H7 (cell line): ENCODE data around the gene PACS1. TPM values are rescaled to one million over a fixed set of nuclear protein-coding genes. Genes with fewer than 3 reads are reported as not detected.

Experiments used
- DNase-seq: peaks from one replicate; pipeline ENCODE4 v3.0.0; 2012
- H3K27me3 ChIP-seq: 2 replicates; pipeline ENCODE4 v1.6.0; 2011; ENCODE audit warnings: mild to moderate bottlenecking, low read length; ENCODE audit not compliant: control insufficient read depth, insufficient read depth
- H3K36me3 ChIP-seq: replicated peaks from 2 replicates; pipeline ENCODE4 v1.5.1; 2011; ENCODE audit warnings: low read length; ENCODE audit not compliant: control insufficient read depth, insufficient read depth
- H3K4me3 ChIP-seq: 2 replicates; pipeline ENCODE4 v1.5.1; 2011; ENCODE audit warnings: low read depth, mild to moderate bottlenecking, control low read depth, low read length, moderate library complexity; ENCODE audit not compliant: insufficient read depth
- total RNA-seq: library from RNA; depleted of rRNA; stranded (reverse); fragments of >200 nt; shearing (Covaris generic); gene quantifications from 2 replicates; pipeline ENCODE4 v1.2.3, GENCODE V29; 2014

The PACS1 gene
- total RNA-seq, 1 experiment from 2014 or later, result 16.2 TPM

DNA sequence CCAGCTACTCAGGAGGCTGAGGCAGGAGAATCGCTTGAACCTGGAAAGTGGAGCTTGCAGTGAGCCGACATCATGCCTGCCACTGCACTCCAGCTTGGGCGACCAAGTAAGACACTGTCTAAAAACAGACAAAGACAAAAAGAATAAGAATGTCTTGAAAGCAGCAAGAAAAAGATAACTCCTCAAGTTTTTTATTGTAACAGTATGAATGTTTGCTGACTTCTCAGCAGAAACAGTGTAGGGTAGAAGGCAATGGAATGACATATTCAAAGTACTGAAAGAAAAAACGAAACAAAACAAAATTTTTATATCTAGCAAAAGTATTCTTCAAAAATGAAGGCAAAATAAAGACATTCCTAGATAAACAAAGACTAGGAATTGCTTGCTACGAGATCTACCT is 76.9 kb downstream of the PACS1 start:
- Histone ChIP-seq H3K4me3 (no peak overlapping the region), H3K27me3 (no peaks in the 10 kb centered on the region), H3K36me3 (no peaks in the 10 kb centered on the region)
- no peak for DNase-seq

DNA sequence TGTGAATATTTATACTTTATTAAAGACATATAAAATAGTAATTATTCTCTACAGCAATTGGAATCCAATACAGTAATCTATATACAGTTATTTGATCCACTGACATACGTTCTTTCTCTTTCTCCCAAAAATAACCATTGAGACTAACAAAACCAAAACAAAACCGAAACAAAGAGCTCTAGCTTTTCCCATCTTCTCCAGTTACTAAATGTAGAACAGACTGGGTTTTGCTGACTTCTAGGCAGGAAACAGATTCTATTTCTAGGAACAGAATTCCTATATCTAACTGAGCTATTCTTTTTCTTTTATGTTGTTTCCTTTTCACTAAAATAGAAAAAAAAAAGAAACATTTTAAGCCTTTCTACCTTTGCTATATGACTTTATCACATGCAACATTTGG is 80.1 kb downstream of the PACS1 start:
- Histone ChIP-seq H3K4me3 (no peak overlapping the region), H3K27me3 (no peaks in the 10 kb centered on the region), H3K36me3 (no peaks in the 10 kb centered on the region)
- DNase-seq, result no peak

DNA sequence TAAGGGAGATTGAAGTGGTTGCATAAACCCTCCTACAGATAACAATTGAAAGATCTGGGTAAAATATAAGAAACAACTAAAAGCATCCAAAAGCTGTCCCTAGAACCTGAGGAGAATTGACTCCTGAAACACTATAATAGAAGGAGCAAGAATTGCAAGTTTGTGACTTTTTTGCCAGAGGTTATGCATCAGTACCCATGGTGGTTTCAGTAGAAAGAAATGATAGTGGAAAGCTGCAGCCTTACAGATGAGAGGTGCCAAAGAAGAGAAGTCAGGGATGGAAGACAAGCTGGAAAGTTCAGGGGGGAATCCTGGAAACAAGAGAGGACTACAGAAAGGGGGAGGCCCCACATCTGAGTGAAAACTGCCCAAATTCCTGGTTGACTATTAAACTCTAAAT is 80.7 kb downstream of the PACS1 start:
- H3K4me3 ChIP-seq, result no peak overlapping the region
- DNase-seq, result no peak

DNA sequence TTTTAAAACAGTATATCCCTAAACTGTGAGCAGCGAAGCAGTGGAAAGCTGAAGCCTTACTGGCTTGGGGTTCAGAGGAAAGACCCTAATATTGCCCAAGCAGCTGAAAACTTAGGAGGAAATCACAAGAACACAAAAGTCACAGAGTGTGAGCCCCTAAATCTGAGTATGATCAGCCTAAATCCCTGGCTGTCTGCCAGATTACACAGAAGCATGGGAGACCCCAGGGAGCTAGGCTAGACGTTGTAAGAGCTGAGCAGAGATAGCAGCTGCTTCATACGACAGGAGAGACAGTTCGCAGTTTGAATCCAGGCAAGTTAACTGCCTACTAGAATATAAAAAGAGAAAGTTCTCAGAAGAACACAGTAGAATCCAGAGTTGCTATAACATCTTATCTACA is 81.2 kb downstream of the PACS1 start:
- Histone ChIP-seq H3K4me3 (no peak overlapping the region), H3K36me3 (no peaks in the 10 kb centered on the region), H3K27me3 (no peaks in the 10 kb centered on the region)
- DNase-seq, result no peak

More for the DNA sequence above, 80.7 kb downstream of the PACS1 start:
- no peaks in the 10 kb centered on the region for H3K27me3 ChIP-seq
- H3K36me3 ChIP-seq, result no peaks in the 10 kb centered on the region

DNA sequence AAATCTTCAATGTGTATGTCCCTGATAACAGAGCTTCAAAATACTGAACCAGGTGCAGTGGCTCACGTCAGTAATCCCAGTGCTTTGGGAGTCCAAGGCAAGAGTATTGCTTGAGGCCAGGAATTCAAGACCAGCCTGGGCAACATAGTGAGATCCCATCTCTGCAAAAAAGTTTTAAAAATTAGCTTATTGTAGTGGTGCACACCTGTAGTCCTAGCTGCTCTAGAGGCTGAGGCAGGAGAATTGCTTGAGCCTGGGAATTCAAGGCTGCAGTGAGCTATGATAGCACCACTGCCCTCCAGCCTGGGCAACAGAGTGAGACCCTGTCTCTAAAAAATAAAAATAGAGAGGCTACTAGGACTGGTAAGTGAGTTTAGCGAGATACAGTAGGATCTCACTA is 84.0 kb downstream of the PACS1 start:
- DNase-seq, result no peak

DNA sequence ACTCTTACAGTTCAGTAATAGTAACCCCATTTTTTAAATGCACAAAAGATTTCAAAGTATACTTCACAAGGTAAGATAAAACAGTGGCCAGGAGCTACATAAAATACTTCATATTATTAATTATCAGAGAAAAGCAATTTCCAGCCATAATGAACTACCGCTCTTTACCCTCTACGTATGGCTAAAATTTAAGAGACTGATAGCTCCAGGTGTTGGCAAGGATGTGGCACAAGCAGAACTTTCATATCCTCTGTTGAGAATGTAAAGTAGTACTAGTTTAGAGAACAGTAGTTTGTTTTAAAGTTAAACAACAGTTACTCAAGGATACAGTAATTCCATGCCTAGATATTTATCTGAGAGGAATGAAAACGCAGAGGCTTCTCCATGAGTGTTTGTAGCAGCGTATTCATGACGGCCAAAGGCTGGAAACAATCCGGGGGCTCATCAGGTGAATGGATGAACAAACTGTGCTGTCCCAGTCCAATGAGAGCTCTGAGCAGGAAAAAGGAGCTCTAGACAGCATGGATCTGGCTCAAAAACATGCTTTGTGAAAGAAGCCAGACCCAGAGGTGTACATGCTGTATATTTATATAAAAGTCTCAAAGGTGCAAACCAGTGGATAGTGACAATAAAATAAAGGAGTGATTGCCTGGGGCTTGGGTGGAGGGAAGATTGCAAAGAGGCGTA is 85.5 kb downstream of the PACS1 start:
- no peak for DNase-seq
- Histone ChIP-seq H3K36me3 (no peaks in the 10 kb centered on the region), H3K27me3 (no peaks in the 10 kb centered on the region), H3K4me3 (no peak overlapping the region)

More for the DNA sequence above, 84.0 kb downstream of the PACS1 start:
- H3K36me3 ChIP-seq, result no peaks in the 10 kb centered on the region
- H3K27me3 ChIP-seq, result no peaks in the 10 kb centered on the region
- H3K4me3 ChIP-seq, result no peak overlapping the region

DNA sequence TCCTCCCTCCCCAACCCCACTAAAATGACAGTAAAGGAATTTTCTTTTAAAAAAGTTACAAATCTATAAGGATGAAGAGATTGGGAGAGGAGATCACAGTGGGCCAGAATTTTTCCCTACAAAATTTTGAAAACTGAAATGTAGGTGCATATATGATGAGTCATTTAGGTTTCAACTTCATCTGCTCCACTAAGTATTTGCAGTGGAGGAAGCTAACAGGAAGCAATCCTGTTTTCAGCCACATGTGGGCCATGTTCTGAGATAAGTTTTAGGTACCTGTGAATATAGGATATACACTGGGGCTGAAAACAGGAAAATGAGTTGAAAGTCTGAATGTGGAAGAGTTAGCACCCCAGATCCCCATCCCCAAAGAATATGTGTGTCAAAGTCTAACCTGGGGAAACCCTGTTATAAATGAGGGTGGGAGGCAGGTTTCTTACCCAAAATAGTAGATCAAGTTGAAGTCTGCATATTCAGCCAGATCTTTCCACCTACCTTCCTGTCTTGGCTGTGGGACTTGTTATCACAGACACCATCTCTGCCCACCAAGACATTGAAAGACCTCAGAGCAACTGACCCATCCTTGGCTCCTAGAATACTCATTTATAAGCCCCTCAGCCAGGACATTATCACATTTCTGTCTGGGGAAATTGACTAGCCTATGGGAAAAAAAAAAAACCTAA is 87.3 kb downstream of the PACS1 start:
- no peak for DNase-seq
- H3K4me3 ChIP-seq, result no peak overlapping the region
- H3K36me3 ChIP-seq, result no peaks in the 10 kb centered on the region
- no peaks in the 10 kb centered on the region for H3K27me3 ChIP-seq

DNA sequence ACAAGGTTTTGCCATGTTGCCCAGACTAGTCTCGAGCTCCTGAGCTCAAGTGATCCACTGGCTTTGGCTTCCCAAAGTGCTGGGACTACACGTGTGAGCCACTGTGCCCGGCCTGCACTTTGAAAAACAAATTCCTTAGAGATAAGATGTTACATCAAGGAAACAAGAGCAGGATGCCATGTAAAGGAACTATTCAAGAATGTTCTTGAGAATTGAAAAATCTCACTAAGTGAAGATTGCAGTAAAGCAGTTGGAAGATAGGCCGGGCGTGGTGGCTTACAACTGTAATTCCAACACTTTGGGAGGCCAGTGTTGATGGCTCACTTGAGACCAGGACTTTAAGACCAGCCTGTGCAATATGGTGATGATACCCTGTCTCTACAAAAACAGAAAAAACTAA is 88.1 kb downstream of the PACS1 start:
- Histone ChIP-seq H3K36me3 (no peaks in the 10 kb centered on the region), H3K4me3 (no peak overlapping the region), H3K27me3 (no peaks in the 10 kb centered on the region)
- DNase-seq, result no peak

DNA sequence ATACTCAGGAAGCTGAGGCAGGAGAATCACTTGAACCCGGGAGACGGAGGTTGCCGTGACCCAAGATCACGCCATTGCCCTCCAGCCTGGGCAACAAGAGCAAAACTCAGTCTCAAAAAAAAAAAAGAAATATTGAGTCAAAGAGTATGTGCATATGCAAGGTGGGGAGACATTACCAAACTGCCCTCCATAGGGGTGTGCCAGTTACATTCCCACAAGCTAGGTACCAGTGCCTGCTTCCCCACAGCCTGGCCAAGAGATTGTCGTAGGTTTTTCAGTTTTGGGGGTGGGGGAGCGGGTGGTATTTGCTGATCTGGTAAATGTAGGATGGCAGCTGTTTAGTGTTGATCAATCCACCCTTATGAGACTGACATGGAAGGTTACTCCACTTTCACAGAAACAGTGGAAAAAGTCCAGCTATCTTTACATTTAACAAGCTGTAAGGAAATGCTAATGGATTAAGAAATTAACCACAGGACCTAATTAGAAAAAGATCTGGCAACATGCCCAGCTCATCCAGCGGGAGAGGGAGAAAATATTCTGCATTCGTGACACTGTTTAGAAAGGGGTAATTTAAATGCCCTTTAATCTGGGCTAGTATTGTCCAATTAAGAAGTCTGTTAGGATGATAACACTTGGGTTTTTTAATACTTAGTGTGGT is 89.4 kb downstream of the PACS1 start:
- no peaks in the 10 kb centered on the region for H3K36me3 ChIP-seq
- no peak for DNase-seq
- no peaks in the 10 kb centered on the region for H3K27me3 ChIP-seq
- H3K4me3 ChIP-seq, result no peak overlapping the region

DNA sequence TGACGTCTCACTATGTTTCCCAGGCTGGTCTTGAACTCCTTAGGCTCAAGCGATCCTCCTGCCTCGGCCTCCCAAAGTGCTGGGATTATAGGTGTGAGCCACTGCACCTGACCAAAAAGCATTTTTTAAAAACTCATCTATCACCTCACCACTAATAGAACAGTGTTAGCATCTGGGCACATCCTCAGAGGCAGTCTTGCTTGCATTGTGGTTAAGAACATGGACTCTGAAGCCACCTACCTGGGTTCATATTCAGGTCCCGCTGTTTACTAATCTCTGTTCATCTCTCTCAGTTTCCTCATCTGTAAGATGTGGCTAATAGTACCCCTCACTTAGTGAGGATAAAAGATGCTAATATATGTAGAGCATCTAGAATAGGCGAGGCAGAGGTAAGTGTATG is 90.6 kb downstream of the PACS1 start:
- H3K27me3 ChIP-seq, result no peaks in the 10 kb centered on the region
- H3K36me3 ChIP-seq, result no peaks in the 10 kb centered on the region
- DNase-seq, result no peak
- H3K4me3 ChIP-seq, result no peak overlapping the region

DNA sequence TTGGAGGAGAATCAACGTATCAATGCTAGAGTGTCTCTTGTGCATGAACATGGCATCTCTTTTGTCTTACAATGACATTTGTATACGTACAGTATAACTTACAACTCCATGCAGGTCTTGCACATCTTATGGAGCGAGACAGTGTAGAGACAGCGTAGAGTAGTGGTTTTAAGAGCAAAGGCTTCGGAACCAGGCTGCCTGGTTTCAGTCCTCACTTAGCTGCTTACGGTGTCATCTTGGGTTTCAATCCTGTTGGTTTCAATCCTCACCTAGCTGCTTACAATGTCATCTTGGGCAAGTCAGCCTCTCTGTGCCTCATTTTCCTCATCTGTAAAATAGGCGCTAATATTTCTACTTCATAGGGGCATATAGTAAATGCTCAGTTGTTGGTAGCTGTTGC is 98.2 kb downstream of the PACS1 start:
- Histone ChIP-seq H3K36me3 (no peaks in the 10 kb centered on the region), H3K27me3 (no peaks in the 10 kb centered on the region), H3K4me3 (no peak overlapping the region)
- no peak for DNase-seq

DNA sequence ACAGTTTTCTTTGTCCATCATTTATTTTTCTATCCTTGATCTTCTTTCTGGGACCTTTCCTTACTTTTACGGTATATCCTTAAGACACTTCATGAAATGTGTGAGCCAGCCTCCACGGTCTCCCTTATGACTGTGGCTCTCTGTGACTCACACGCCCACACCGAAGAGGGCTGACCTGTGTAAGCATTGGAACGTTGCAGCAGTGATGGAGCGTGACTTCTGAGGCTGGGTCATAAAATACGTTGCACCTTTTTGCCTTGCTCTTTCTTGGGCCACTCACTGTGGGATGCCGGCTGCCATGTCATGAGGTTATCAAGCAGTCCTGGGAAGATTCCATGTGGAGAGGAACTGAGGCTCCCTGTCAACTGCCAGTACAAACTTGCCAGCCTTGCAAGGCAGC is 102.1 kb downstream of the PACS1 start:
- Histone ChIP-seq H3K36me3 (no peaks in the 10 kb centered on the region), H3K27me3 (no peaks in the 10 kb centered on the region), H3K4me3 (no peak overlapping the region)
- DNase-seq, result no peak

DNA sequence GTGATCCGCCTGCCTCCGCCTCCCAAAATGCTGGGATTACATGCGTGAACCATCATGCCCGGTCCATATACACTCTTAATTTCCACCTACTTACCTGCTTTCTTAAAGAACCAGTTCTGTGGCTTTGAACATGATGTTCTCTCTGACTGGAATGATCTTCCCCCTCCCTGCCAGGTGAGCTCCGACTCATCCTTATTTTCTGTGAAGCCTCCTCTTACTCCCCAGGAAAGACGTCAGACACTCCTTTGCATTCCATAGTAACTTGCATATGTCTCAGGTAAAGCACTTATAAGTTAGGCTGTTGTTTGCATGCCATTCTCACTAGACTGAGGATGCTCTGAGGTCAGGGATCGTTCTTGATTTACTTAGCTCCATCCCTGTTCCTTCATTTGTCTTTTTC is 106.6 kb downstream of the PACS1 start:
- H3K4me3 ChIP-seq, result no peak overlapping the region
- H3K36me3 ChIP-seq, result no peaks in the 10 kb centered on the region
- H3K27me3 ChIP-seq, result no peaks in the 10 kb centered on the region
- DNase-seq, result no peak

DNA sequence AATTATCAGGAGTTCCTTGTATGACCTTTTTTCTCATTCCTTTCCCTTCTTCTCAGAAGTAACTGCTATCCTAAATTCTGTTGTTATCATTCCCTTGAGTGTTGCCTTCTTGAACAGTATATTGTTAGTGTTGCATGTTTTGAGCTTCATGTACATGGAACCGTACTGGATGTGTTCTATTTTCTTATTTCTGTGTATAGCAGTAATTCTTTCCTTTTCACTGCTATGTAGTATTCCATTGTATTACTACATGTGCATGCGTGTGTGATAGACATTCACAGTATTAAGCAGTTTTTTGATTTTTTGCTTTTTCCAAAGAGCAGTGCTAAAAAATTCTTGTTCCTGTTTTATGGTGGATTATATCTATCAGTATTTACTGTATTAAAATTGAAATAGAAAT is 108.1 kb downstream of the PACS1 start:
- no peak for DNase-seq
- Histone ChIP-seq H3K36me3 (no peaks in the 10 kb centered on the region), H3K4me3 (no peak overlapping the region), H3K27me3 (no peaks in the 10 kb centered on the region)

DNA sequence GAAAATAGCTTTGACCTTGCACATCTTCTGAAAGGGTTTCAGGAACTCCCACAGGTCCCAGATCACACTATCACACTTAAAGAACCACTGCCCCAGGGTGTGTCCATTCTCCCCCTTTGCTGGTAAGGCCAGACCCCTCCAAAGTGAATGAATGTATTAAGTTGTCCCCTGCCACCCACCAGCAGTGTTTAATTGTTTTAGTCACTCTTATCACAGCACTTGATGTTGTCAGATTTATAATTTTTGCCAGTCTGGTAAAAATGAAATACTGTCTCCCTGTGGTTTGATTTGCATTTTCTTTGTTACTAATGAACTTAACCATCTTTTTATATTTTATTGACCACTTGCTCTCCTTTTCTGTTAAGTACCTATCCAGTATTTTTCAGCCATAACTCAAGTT is 108.8 kb downstream of the PACS1 start:
- no peak for DNase-seq
- Histone ChIP-seq H3K27me3 (no peaks in the 10 kb centered on the region), H3K4me3 (no peak overlapping the region), H3K36me3 (no peaks in the 10 kb centered on the region)
